Renal pelvis (tissue), 4 donors: ENCODE results near the gene TAF5L. TPM values are rescaled to one million over a fixed set of nuclear protein-coding genes. Genes with fewer than 3 reads are reported as not detected.

ENCODE experiments used
- DNase-seq: peaks from one replicate; pipeline ENCODE4 v3.0.0-alpha.2; 2013
- polyA plus RNA-seq, 3 donors: library from polyadenylated mRNA; unstranded; fragments of 120-200 nt; gene quantifications; one replicate each; pipeline ENCODE4 v1.2.1, GENCODE V29; 2013; ENCODE audit not compliant: insufficient read length in 3 of 3

Gene TAF5L
- polyA plus RNA-seq, 3 donors, result 17.8 to 20.5 (median 18.8) TPM

DNA sequence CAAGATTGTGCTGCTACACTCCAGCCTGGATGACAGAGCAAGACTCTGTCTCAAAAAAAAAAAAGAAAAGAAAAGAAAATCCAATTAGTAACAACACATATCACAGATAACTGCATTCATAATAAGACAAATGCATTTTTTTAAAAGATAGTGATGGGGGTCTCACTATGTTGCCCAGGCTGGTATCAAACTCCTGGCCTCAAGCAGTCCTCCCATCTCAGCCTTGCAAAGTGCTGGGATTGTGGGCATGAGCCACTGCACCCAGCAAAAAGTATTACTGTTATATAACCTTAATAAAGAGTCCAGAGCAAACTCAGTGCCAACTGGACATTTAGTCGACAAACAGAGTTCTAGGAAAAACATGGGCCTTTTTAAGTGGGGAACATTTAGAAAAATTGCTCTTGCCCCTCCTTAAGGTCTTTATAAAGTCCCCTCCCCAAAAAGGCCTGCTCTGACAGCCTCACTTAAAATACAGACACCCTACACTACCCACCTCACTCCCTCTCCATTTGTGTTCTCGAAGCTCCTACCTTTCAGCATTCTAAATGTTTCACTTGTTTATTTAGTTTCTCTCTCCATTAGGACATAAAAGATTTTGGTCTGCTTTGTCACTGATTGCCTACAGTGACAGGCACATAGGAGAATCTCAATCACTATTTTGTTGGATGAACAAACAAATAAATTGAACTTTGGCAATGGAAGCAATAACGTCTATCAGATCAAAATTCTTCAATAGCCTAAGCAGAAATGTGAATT lies 74.9 kb downstream of the TAF5L start:
- DNase-seq, result no peak

DNA sequence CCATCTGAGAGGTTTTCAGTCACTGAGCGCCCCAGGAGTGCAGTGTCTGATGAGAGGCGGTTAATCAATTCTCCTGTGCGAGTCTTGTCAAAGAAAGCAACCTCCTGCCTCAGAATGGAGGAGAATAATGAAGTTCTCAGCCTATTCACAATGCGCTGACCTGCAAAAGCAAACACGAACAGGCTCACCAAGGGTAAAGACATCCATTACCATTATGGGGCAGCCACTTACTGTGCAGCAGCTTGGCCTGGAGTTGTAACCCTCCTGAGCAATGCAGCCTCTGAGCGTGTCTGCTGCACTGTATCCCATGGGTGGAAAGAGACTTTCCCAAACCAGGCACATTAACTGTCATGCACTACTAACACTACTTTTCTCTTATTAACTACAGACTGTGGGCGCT lies 78.4 kb downstream of the TAF5L start:
- DNase-seq, result no peak

DNA sequence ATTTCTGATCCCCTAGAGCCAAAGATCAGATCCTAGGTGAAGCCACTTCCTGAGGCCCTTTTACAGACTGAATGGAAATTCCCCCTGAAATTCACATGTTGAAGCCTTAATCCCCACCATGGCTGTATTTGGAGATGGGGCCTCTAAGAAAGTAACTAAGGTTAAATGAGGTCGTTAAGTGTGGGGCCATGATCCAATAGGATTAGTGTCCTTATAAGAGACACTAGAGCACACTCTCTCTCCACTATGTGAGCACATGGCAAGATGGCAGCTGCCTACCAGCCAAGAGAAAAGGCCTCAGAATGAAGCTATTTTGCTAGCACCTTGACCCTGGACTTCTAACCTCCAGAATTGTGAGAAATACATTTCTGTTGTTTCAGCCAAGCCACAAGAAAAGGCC lies 81.3 kb downstream of the TAF5L start:
- no peak for DNase-seq

Other genes with a start within 250 kb of the TAF5L start
- 10 to 100 TPM in 1 of 3 donors, under 1 TPM in 2; 0.50 to 10.4 (median 0.70) TPM for gene ACTA1, start 192.0 kb downstream of the TAF5L start, polyA plus RNA-seq
- gene NUP133, start 117.8 kb downstream of the TAF5L start, polyA plus RNA-seq, result 10 to 100 TPM; 43.2 to 49.0 (median 44.6) TPM
- gene ABCB10, start 67.4 kb downstream of the TAF5L start, polyA plus RNA-seq, result 10 to 100 TPM; 18.3 to 18.7 (median 18.5) TPM
- 1 to 10 TPM; 7.9 to 8.9 (median 8.0) TPM for gene URB2, start 125 bp upstream of the TAF5L start, polyA plus RNA-seq